A549 (cell line): ENCODE results near the gene SLC6A19.

Source experiments
- BHLHE40 ChIP-seq: IDR thresholded peaks from 2 replicates; pipeline ENCODE4 v1.6.1; 2012; ENCODE audit warnings: low read depth, low read length, inconsistent platforms
- POLR2A ChIP-seq: IDR thresholded peaks from 2 replicates; pipeline ENCODE4 v1.6.1; 2012; ENCODE audit warnings: mild to moderate bottlenecking, low read length
- TF ChIP-seq, protein P1 (sequence below): fragments of >200 bp; sonication (Bioruptor Twin); formaldehyde crosslinking; IDR thresholded peaks from 3 replicates; pipeline ENCODE4 v1.5.1; 2016
- TF ChIP-seq, protein P2 (sequence below): IDR thresholded peaks from 2 replicates; pipeline ENCODE4 v1.6.1; 2012
- TF ChIP-seq, protein P3 (sequence below): fragments of 250-450 bp; sonication (Bioruptor Pico); IDR thresholded peaks from 2 replicates; pipeline ENCODE4 v1.5.0; 2021; ENCODE audit warnings: mild to moderate bottlenecking, moderate library complexity, borderline replicate concordance

DNA sequence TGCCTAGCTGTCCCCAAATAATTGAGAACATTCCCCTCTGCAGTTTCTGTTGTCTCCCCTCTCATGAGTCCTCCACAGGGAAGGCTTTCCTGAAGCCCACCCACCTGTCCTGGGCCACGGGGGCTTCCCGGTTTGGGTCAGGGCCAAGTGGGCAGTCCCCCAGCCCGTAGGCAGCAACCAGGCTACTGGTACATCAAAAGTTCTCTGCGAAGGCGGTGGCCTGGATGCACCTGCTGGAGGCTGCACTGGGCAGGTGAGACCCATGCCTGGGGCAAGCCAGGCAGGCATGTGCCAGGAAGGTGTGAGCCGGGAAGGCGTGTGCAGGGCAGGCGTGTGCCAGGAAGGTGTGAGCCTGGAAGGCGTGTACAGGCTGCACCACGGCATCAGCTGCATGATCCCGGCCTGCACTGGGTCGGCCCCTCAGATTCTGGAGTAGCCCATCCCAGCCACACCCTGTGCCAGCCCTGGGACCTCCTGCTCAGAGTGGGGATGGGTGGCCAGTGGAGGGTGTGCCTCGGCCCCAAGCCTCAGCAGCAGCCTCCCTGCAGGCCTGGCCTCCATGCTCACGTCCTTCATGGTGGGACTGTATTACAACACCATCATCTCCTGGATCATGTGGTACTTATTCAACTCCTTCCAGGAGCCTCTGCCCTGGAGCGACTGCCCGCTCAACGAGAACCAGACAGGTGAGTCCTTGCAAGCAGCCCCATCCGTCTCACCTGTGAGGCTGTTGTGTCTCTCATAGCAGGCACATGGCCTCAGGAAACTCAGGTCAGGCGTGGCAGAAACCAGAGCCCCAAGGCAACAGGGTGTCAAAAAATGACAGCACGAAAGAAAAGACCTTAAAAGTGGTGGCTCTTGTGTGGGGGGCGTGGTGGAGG is 8.7 kb downstream of the SLC6A19 start:
- TF ChIP-seq, protein P1, sequence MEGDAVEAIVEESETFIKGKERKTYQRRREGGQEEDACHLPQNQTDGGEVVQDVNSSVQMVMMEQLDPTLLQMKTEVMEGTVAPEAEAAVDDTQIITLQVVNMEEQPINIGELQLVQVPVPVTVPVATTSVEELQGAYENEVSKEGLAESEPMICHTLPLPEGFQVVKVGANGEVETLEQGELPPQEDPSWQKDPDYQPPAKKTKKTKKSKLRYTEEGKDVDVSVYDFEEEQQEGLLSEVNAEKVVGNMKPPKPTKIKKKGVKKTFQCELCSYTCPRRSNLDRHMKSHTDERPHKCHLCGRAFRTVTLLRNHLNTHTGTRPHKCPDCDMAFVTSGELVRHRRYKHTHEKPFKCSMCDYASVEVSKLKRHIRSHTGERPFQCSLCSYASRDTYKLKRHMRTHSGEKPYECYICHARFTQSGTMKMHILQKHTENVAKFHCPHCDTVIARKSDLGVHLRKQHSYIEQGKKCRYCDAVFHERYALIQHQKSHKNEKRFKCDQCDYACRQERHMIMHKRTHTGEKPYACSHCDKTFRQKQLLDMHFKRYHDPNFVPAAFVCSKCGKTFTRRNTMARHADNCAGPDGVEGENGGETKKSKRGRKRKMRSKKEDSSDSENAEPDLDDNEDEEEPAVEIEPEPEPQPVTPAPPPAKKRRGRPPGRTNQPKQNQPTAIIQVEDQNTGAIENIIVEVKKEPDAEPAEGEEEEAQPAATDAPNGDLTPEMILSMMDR, result no peak
- no peak for TF ChIP-seq POLR2A
- TF ChIP-seq, protein P2, sequence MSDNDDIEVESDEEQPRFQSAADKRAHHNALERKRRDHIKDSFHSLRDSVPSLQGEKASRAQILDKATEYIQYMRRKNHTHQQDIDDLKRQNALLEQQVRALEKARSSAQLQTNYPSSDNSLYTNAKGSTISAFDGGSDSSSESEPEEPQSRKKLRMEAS, result no peak
- no peak for TF ChIP-seq BHLHE40
- TF ChIP-seq, protein P3, sequence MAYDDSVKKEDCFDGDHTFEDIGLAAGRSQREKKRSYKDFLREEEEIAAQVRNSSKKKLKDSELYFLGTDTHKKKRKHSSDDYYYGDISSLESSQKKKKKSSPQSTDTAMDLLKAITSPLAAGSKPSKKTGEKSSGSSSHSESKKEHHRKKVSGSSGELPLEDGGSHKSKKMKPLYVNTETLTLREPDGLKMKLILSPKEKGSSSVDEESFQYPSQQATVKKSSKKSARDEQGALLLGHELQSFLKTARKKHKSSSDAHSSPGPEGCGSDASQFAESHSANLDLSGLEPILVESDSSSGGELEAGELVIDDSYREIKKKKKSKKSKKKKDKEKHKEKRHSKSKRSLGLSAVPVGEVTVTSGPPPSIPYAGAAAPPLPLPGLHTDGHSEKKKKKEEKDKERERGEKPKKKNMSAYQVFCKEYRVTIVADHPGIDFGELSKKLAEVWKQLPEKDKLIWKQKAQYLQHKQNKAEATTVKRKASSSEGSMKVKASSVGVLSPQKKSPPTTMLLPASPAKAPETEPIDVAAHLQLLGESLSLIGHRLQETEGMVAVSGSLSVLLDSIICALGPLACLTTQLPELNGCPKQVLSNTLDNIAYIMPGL, result no peak
